Middle frontal gyrus (tissue), 1 donor: Measurements from ENCODE around the gene EMX2.
"Not testable (repeated sequence)": the region's sequence is repeated elsewhere in the genome, so short reads cannot be mapped to it uniquely, and the experiment has no call there.

Experiments used
- DNase-seq: peaks from one replicate; pipeline ENCODE4 v3.0.0-alpha.2; 2015; ENCODE audit warnings: low spot score; ENCODE audit errors: extremely low spot score

Gene EMX2

DNA sequence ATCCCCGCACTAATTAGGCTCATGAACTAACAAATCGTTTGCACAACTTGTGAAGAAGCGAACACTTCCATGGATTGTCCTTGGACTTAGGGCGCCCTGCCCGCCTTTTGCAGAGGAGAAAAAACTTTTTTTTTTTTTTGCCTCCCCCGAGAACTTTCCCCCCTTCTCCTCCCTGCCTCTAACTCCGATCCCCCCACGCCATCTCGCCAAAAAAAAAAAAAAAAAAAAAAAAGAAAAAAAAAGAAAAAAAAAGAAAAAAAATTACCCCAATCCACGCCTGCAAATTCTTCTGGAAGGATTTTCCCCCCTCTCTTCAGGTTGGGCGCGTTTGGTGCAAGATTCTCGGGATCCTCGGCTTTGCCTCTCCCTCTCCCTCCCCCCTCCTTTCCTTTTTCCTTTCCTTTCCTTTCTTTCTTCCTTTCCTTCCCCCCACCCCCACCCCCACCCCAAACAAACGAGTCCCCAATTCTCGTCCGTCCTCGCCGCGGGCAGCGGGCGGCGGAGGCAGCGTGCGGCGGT is at the start of gene EMX2:
TSS of gene EMX2 (plus strand) at position 41 of the 519 bp plus-strand sequence. CDS start 522 bp downstream, outside the sequence.
- no peak for DNase-seq

DNA sequence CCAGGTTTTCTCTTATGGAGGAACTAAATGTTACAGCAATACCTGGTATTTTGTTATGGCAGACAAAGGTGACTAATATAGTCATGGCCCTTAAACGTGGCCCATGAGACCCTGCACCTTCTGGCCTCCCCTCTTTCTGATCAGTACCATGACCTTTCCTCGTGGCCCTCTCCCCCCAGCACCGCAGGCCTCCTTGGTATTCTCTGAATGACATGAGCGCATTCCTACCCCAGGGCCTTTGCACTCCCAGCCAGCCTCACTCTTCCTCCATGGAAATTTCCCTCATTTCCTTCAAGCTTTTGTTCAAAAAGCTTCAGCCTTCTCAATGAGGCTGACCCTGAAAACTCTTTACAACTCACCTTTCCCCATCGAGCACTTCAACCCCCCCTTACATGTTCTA is 46.5 kb upstream of the EMX2 start:
- no peak for DNase-seq

DNA sequence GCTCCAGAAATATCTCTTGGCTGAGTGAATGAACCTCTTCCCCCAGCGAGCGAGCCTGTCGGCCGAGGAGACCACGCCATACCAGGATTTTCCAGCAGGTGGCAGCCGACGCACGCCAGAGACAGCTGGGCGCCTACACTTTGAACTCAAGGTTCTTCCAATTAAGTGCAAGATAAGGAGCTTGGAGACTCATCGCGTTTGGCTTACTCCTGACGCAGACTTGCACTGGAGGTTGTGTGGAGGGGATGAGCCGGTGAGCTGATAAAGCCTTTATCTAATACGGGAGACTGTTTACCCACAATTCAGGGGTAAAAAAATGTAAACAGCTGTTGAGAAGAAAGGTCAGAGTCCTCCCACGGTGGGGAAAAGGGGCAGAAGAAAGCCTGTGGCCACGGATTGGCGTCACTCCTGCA is 45.9 kb upstream of the EMX2 start:
- DNase-seq = peak; percentile 69

DNA sequence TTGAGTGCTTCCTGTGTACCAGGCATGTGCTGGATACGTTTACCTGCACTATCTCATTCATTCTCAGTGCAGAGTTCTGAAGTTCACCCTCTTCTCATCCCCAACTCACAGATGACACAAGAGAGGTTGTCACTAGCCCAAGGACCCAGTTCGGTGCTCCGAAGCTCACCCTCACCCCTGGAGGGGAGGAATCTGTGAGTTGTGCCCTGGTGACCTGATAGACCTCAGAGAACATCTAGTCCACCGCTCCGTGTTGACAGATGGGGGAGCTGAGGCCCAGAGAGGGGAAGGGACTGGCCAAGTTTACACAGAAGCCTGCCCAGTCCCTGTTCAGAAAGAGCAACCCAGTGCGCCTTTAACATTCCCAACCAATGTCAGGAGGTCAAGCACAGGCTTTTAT is 44.8 kb upstream of the EMX2 start:
- no peak for DNase-seq

DNA sequence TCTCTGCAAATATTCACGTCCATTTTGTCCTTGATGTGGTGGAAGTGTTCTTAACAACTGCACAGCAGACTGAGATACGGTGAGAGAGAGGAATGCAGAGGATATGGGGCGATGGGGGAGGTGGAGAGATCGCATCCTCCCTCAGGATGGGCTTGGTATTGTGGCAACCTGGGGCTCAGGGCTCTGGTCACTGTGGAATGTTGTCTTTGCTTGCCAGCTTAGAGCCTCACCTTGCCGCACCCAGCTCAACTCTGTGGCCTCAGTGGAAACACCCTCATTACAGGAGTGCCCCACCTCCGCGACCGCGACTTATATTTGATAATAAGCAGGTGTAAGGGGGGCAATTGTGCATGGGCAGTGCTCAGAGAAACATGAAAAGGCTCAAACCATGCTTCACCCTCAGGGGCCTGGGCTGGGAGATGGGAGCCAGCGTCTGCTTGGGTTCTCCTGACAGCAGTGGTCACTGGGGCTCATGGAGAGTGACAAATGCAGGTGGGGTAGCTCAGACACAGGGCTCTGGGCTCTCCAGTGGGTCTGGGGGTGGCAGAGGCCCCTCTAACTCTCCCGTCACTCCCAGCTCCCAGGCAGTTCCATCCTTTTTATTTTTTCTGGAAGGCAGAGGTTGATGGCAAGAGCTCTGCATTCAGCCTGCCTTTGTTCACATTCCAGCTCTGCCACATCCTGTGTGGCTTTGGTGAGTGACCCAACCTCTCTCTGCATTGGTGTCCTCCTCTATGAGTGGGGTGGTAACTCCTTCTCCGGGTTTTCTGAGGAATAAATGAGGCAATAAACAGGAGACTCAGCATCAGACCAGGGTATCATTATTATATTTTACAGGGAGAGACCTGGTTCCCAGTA is 43.1 kb upstream of the EMX2 start:
- no peak for DNase-seq

DNA sequence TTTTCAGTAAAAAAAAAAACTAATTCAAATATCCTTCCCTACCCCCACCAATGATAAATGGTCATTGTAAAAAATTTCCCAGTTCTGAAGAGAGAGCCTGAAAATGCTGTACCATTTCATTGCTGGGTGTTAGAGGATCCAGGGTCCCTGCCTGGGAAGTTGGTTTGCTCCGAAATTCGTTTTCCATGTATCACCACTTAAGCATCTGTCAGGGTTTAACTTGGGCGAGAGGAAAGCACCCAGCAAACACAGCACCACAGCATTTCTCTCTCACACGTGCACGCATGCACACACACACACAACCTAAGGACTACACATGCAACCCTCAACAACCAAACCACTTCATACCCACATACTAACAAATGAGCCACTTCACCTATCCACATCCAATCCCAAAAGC is 42.1 kb upstream of the EMX2 start:
- DNase-seq = no peak

DNA sequence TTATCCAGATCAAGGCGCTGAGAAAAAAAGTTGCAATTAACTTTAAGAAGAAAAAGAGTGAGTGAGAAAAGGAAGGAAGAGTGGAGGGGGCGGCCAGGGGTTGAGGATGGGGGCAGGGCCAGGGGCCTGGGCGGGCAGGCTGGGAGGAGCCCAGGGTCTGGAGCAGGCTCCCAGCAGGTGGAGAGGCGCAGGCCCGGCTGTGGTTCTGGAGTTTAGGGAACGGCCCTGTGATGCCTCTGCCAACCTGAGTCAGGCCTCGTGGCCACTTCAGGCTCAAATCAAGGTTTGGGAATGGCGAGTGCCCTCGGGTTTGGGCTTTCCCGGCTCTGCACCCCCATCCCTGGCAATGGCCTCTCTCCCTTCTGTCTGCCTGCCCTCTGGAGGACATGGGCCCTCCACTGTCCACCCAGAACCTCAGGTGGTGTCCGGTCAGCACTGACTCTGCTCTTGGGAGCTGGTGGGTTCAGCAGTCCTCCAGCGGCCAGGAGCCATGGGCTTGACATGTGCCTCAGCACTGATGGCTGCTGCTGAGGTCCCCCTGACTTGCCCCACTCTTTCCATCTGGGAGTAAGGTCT is 41.0 kb upstream of the EMX2 start:
- DNase-seq = no peak

DNA sequence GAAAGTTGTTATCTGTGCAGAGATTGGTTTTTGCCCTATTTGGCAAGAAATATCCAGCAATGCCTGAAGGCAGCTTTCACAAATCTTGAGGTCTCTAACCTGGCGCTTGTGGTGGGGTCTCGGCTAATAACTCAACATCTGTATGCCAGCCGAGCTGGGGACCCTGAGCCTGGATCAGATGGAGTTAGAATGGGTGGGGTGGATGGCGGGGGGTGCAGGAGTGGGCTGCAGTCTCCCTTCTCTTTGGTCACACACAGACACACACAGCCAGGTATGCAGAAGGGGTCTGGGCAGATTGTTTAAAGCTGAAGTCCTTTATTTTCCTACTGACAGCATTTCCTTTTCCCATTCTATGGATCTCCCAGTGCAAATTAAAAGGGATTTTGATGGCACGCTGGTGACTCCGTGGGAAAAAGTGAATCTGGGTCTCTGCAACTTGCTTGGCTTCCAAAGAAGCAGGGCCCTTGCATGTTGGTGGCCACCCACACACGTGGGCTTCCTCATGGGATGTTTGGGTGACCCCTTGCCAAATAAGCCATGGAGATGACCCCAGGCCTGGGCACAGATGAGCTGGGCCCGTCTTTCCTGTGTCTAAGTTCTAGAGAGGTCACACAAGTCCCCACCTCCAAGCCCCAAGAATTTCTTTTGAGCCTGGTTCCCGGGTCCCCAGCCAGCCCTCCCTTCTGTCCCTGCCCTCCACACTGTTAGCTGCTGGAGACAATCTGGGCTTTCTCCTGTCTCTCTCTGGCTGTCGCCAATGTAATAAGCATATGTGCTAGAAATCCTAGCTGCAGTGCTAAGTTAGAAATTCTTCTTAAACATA is 39.9 kb upstream of the EMX2 start:
- DNase-seq = no peak

DNA sequence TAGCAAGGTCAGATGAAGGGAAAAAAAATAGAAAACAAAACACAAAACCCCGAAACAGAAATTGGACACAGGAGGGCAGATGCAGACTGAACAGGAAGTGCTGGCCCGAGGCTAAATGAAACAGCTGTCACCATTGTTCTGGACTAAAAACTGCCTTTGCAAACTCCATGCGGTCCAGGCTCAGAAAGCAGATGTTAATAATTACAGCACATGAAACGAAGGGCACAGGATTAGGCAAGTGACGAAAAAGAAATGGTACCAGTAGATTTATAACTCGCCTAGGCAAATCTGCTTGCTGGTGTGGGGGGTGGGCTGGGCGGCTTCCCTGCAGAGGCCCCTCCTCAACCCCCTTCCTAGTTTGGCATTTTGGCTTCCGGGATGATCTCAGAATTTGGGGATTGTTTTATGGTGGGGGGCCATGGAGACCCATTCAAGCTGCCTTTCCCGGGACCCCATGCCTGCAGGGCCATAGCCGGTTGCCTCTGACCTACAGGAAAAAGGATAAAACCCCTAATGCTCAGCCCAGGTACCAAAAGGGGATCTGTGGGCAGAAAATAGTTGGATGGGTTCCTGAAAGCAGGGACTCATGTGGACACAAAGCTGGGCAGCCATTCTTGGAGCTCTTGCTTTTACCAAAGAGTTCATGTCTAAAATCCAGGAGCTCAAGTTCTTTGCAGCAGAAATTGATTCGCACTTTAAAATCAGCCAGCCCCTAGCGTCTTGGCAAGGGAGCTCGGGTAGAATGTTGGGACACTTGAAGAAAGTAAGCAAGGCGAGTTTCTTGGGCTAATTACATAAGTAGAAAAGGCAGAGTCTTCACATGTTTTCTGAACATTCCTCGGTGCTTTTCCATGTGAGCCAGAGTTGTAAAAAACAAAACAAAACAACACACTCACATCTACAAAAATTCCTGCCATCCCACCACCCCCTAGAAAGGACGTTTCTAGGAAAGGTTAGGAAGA is 39.0 kb upstream of the EMX2 start:
- no peak for DNase-seq

DNA sequence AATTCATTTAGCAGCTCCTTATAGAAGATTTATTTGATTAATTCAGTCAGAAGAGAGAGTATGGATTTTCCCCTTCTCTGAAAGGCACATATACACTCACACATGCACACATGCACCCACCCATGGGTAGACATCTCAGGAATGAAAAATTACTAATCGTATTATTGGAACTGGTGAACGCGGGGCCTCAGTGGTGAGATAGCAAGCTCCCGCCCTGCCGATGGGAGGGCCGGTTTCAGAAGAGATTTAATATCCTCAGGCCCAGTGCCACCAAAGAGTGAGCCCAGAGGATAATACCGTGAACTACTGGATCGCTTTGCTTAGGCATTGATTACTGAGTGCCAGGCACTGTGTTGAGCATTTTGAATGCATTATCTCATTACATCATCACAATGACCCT is 38.0 kb upstream of the EMX2 start:
- DNase-seq = no peak

DNA sequence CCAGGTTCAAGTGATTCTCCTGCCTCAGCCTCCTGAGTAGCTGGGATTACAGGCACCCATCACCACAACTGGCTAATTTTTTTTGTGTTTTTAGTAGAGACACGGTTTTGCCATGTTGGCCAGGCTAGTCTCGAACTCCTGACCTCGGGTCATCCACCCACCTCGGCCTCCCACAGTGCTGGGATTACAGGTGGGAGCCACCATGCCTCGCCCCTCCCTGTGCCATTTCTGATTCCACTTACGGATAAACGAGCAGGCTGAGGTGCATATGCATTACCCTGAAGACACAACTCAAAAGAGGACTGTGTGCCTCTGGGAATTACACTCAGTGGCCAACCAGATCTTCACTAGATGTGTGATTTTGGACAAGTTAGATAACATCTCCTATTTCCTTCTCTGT is 35.5 kb upstream of the EMX2 start:
- DNase-seq = not testable (repeated sequence)

DNA sequence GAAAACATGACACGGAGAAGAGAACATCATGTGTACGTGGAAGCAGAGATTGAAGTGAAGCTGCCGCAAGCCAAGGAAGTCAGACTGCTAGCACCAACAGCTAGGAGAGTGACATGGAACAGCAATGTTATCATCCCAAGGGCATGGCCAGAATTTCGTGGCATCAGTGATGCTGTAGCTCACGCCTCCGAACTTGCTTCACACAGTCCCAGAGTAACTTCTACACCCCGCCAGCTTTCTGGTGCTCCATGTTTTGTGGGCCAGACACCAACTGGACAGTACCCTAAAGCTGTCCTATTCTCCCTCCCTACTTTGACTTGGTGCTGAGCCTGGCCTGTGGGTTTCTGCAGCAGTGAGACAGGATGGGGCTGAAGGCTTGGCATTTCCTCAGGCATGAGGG is 33.0 kb upstream of the EMX2 start:
- DNase-seq = no peak

DNA sequence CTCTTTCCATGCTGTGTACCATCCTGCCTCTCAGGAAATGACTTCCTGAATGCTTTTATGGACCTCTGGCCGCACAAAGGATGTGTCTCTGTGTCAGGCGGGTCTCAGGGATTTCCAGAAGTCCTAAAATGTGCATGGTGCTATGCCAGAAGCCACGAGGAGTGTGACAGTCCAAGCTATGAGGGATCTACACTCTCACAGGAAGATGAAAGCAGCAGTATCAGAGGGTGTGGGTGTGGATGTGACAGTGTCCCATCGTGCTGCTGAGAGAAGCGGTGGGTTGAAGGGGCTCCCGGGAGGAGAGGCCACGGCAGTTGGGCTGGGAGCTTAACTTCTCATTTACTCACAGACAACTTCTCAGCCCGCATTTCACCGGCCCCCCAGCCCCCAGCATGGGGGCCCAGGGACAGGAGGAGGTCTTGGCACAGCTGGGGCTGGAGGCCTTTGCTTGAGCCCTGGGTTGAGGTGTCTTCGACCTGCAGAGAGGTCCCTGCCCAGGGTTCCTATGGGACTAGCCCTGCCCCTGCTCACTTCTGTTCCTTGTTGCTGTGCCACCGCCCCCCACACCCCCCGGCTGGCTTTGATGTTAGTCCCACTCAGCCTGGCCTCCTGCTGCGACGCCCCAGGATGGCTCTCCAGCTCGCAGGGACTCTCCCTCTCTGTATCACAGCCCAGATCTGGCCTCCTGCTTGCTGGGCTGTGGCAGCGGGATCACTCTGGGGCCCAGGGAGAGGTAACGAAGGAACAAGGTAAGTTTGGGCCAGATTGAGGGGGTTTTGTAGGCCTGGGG is 30.8 kb upstream of the EMX2 start:
- DNase-seq = no peak

DNA sequence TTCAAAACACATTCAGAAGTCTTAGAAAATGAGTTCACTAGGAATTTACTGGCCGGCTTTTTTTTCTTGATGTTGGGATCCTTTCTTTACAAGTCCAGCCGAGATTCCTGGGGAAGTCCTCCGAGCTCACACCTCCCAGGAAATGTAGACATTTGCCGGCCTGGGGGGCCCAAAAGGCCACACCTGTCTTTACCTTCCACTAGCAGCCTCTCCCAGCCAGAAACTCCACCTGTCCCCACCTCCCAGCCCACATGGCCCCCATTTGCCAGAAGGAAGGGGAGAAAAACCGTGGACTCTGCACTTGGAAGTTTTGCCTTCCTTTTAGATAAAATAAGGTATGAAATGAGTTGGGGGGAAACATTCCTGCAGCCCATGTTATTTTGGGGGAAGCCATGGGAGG is 27.6 kb upstream of the EMX2 start:
- no peak for DNase-seq

DNA sequence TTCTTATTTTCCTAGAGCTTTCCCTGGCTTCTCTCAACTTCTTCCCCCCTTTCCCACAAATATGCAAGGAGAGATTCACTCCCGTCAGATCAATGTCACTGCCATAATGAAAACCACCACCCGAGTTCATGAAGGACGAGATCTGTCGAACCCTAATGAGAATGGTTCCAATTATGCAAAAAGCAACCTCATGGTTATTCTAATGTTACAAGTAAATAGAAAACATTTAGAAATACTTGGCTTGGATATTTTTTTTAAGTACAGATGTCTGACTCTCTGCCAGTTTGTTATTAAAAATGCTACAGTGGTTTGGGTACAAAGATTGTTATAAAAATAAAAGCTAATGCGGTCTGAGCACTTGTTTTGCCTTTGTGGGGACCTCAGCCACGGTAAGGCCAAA is 25.9 kb upstream of the EMX2 start:
- no peak for DNase-seq

DNA sequence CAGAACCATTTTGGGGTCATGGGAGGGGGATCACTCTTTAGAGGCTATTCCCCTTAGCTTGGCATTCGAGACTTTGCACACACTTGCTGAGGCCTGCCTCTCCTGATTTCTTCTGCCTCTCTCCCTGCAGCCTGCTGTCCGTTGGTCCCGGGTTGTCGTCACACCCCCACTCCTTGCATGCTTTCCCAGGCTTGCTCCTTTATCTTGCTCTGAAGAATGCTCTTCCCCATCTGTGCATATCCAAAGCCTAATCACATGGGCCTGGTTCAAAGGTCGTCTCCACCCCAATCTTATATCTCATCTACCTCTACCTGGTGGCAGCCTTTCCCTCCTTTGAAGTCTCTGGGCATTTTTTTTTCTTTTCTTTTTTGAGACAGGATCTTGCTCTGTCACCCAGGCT is 24.3 kb upstream of the EMX2 start:
- no peak for DNase-seq

DNA sequence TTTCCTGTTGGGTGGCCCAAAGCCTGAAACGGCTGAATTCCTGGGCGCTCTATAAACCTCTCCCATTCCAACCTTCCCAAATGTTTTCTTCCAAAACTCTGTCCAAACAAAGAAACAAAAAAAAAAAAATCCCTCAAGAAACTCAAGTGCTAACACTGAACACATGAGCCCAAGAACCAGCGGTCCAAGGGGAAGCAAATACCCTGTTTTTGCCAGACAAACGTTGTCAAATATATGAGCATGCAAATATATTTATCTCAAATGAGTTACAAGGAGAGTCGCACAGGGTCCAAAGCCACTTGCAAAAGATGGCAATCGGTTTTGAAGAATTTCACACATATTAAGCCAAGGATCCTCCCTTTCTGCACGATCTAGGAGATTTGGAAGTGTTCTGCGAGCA is 23.3 kb upstream of the EMX2 start:
- DNase-seq = no peak

DNA sequence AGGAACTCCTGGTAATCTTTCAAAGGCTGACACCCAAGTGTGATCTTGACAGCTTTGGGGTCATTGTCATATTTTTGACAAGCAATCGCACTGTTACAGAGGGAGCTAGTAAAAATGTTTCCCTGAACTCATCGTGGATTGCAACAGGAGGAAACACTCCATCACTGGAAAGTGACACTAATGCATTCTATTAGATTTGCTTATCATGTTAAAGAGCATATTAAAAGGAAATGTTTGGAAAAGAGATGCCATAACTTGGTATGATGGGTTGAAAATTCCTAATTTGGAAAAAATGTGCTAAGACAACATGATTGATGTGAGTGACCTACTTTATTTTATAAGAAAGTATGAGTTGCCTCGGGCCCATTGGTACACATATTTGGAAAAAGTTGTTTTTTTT is 22.7 kb upstream of the EMX2 start:
- no peak for DNase-seq

DNA sequence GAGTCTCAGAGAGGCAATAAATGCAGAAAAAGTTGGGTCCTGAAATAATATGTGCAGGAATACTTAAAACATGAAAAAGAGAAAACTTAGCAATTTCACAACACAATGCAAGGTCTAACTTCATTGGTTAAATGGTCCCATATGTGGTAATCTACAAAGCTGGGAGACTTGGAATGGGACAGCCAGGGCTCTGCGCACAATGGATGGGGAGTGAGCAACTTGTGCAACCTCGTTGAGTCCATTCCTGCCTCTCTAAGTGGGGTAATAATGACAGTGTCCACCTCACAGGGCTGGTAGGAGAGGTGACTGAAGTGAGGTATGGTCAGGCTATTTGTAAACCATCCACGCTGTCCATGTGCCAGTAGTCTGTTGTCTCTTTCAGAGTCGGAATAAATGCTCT is 11.8 kb upstream of the EMX2 start:
- no peak for DNase-seq

DNA sequence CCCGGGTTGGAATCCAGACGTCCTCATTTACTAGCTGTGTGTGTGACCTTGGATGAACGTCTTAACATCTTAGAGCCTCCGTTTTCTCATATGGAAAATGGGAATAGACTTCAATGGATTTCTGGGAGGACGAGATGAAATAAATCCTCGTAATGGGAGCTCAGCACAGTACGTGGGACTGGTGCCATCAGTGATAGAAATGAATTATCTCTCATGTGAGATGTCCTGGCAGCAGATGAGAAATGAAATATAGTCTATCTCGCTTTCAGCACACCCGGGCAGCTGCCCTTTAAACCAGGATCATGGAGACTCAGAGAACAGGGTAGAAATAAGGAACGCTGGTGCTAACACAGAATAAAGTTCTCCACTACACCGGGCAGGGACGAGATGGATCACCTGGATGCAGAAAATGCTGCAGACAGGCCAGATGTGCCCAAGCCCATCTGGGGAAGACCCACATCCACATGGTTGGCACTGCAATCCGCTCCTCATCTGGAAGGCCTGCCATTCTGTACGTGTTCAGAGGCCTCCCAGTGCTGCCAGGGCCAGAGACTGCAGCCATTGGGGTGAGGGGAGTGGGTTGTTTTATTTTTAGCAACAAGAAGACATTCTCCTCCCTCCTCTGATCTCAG is 11.1 kb upstream of the EMX2 start:
- DNase-seq = no peak
